PC-9 (cell line): ENCODE measurements around the gene CNTN4.

Experiments used
- CTCF ChIP-seq: fragments of 200-600 bp; sonication (generic); conservative IDR thresholded peaks from 2 replicates; pipeline ENCODE4 v1.6.1; 2017; ENCODE audit warnings: mixed run types, antibody characterized with exemption, mild to moderate bottlenecking, moderate library complexity
- EZH2 ChIP-seq: fragments of 200-600 bp; sonication (generic); IDR thresholded peaks from 2 replicates; pipeline ENCODE4 v1.8.0; 2017; ENCODE audit warnings: antibody characterized with exemption, low read depth

- TF ChIP-seq CTCF (no peak), EZH2 (no peak)
Measured at GRCh38 chr3:2274526-2274925, 175.9 kb downstream of the CNTN4 start.
